ENCODE measurements around the gene RFX6. TPM values are rescaled to one million over a fixed set of nuclear protein-coding genes. Genes with fewer than 3 reads are reported as not detected.
A peak's percentile ranks its signal among the peaks of the same experiment; 100 is the strongest.
"Not testable (repeated sequence)": the region's sequence is repeated elsewhere in the genome, so short reads cannot be mapped to it uniquely, and the experiment has no call there.

The RFX6 gene
- total RNA-seq = not detected

DNA sequence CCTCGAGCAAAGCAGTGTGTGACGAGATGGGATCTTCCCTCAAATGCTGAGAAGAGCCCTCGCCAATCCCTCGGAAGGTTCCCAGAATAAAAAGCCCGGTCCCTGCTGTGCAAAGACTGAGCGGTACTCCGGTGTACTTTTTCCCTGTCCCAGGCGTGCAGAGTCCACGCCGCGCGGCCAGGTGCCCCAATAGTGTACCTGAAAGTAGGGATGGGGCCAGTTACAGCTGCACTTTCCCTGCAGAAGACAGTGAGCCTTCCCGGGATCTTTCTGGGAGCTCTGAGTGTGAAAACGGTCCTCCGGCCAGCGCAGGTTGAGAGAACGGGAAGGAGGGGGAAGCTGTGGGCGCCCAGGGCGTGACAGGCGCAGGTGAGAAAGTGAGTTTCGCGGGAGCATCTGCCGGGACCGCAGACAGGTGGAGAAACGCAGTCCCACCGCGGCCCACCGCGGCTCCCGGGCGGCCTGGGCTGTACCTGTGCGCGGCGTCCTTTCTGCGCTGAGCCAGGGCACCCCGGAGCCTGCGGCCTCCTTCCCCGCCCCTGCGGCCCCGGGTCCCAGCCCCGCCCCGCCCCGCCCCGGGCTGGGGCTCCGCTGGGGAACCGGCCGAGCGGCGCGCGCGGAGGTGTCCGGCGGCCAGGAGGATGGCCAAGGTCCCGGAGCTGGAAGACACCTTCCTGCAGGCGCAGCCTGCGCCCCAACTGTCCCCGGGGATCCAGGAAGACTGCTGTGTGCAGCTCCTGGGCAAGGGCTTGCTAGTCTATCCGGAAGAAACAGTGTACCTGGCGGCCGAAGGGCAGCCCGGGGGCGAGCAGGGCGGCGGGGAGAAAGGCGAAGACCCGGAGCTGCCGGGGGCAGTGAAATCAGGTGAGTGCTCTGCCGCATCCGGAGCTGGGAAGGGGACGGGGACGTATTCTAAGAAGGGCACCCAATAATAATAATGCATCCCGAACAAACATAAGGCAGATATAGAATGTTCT, at the start of gene RFX6:
TSS of gene RFX6 (plus strand) at position 608 of the 977 bp plus-strand sequence. CDS start at position 642, 34 bp downstream.
- peak; percentile 25 for ATAC-seq

DNA sequence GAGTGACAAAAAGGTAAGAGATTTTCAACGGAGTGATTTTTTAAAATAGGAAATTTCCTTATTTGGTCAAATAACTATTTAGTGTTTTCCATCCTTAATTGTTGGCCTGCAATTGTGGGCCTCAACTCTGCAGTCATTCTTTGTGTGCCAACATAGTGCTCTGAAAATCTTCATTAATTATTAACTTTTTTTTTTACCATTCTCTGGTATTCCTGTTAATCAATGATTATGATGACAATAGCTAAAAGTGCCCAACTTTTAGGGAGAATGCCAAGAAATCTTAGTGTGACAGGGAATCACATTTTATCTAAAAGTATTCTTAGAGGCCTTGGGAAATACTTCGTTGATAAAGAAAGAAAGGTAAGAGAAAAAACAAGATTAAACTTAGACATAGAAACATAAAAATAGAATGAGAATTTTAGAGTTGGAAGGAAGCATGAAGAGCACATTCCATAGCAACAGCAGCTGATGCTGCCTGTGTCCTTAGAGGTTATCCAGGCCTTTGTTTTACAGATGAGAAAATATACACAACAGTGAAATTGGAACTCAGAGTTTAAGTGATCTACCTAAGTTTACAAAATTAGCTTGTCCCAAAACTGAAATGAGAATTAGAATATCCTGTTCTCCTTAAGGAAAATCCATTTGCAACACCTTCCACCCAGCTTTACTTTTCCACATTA, 49.3 kb upstream of the RFX6 start:
- ATAC-seq = no peak

DNA sequence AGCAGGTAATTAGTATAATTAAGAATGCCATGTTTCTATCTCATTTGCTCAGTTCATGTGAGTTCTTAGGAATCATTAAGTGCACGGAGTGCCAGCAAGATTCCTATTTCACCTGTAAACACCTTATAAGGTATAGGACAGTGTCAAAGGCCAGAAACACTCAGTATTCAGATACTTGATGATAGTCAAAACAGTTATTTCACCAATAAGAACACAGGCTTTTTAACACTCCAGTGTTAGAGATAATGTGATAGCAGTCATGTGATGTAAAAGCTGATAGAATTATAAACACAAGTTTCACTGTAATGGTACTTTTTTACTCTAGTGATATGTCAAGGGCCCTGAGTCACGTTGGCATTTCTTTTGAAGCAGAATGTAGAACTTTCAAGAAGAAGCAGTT, 48.1 kb upstream of the RFX6 start, which contains the start of gene GPRC6A:
TSS of gene GPRC6A (minus strand) at position 101 of the 400 bp plus-strand sequence. CDS start at position 31, 70 bp downstream.
- ATAC-seq = no peak

DNA sequence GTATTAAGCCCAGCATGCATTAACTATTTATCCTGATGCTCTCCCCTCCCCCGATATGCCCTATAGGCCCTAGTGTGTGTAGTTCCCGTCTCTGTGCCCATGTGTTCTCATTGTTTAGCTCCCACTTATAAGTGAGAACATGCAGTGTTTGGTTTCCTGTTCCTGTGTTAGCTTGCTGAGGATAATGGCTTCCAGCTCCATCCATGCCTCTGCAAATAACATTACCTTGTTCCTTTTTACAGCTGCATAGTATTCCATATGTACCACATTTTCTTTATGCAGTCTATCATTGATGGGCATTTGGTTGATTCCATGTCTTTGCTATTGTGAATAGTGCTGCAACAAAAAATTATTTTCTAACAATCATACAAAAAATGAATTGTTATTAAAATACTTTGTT, 42.5 kb upstream of the RFX6 start:
- ATAC-seq = not testable (repeated sequence)

- ATAC-seq = no peak
Measured at GRCh38 chr6:116836606-116837342, 40.3 kb upstream of the RFX6 start.

DNA sequence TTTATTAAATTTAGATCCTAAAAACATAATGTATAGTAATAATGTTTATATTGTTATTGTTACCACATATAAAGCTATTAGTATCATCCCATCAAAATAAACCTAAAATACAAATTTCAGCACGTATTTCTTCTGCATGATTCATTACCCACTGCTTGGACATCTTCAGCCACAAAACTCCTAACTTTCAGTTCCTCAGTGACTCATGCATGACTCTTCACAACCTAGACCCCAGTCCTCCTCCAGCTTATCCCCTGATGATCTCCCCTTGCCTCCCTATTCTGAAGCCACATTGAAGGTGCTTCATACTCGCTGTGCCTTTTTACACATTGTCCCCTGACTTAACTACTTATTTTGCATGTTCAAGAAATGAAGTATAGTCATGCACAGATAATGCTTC, 37.0 kb upstream of the RFX6 start:
- no peak for ATAC-seq

DNA sequence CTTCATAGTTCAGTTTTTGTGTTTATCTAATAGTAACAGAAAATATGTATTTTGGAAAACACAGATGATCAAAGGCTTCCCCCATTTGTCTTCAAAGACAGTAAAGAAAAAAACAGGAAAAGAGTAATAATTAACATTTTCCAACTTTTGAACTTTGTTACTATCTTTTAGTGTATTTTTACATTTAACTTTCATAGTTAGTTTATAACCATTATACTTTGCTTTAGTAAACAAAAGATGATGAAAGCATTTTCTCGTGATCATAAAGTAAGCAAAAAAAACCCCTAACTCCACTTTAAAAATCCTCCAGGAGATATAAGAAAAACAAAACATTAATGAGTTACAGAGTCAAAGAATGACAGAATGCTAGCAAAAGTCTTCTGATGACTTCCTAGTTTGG, 34.6 kb upstream of the RFX6 start:
- ATAC-seq = no peak

DNA sequence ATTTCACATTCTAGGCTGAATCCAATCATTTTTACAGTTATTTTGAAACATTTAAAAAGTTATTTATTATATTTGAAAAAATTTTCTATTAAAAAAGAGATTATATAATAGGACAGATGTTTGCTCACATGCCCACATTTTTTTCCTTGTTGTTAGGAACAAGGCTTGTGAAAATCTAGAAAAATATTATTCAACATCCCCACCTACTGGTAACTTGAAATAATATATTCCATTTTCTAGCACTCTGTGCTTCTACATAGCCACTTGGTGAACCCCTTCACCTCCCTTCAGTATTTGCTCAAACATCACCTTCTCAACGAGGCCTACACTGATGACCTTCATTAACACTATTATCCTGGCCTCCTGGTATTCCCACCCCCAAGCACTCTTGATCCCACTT, 29.8 kb upstream of the RFX6 start:
- ATAC-seq = no peak

GRCh38 chr6:116858060-116858459, 19.0 kb upstream of the RFX6 start:
- ATAC-seq = no peak

GRCh38 chr6:116859264-116859663, 17.8 kb upstream of the RFX6 start:
- no peak for ATAC-seq

DNA sequence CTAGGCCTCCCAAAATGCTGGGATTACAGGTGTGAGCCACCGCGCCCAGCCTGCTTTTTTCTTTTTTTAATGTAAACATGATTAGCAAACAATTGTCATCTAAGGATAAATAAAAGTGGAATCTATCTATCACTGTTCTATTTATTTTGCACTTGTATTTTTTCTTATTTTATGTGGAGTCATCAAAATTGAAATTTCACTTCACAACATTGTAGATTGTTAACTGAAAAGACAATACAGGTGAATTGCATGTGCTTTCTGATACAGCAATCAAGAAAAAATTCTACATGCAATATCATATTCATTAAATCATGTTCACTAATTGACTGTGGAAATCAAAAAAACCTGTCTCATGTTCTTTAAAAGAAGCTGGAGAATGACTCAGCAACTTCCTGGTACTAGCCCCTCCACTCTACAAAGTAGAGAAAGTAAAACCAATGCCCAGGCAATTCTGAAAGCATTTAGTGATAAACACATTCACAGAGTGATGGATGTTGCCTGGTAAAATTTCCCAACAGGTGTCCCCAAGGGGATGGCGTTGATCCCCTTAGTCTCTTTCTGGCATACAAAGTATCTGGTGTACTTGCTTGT, 10.7 kb upstream of the RFX6 start:
- no peak for ATAC-seq

- ATAC-seq = no peak
Measured at GRCh38 chr6:116872771-116873170, 4.3 kb upstream of the RFX6 start.

DNA sequence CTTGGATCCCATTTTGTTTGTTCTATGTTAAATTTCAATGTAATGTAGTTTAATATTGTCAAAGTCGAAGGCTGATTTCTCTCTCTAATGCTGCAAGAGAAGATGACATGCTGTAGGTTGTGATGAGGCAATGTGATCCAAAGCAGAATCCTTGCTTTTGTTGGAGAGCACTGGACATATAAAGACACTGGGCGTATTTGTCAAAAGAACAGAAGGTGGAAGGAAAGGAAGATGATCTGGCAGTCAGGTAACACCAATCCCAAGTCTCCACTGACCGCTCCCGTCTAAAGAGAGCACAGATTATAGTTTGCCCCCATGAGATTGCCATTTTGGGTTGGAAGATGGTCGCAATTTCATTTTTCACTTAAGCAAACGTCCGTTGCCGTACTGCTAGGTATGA, 935 bp upstream of the RFX6 start:
- no peak for ATAC-seq

DNA sequence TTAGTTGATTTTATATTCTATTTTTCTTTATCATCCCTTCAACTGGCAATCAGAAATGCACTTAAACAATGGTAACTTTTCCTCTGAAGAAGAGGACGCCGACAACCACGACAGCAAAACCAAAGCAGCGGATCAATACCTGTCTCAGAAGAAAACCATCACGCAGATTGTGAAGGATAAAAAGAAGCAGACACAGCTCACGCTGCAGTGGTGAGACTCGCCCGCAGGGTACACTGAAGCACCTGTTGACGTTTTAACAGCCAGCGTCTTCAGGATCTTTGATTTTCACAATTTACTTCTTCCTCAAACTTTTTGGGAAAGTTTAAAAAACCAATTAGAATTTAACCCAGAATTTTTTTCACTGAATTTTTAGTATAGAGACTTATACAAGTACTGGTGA, 701 bp downstream of the RFX6 start:
- ATAC-seq = no peak

- ATAC-seq = no peak
Measured at GRCh38 chr6:116881236-116881635, 4.2 kb downstream of the RFX6 start.

DNA sequence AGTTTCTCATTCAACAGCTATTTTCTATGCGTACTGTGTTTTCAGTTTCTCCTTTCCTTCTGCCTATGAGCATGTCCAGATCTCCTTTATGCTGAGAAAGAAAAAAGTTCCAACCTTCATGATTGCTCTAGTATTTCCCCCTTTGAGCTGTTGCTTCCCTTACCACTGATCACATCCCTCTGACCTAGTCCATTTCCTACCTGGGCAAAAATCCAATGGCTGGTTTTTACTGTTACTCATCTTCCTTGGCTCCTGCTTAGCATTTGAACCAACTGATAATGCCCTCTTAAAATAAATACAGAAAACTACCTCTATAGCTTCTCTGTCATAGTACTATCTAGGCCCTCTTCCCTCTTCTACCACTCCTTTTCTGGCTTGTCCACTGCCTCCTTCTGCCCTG, 6.0 kb downstream of the RFX6 start:
- no peak for ATAC-seq

DNA sequence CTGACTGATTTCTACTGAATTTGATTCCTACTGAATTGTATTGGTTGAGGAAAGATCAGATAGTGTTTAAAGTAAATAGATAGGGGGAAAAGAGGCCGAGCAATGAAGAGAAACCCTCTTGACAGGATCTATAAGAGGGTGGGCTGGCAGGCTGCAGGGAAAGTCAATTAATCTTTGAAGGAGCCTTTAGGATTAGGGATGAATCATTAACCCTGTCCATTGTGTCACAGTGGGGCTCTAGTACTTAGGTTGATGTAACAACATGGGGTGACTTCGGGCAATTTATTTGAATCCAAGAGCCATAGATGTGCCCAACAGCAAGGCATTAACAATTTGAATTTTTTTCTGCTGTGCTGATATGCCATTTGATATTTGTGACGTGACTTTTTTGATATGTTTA, 7.5 kb downstream of the RFX6 start:
- no peak for ATAC-seq

DNA sequence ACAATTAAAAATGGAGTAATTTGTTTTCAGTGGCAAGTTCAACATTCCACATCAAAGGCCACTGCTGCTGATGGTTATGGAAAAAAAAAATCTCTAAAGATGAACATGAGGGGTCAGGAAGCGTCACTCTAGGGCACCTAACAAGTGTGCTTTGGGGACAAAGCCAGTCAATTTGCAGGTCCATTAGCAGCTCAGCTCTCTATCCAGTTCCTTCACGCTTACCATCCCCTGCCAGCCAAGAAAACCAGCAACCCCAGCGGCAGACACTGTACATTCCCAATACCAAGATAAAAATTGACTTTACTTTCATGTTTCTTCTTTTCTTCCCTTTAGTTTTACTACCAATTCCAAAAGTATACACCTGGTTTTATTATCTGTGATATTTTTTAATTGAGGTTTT, 10.1 kb downstream of the RFX6 start:
- ATAC-seq = no peak

DNA sequence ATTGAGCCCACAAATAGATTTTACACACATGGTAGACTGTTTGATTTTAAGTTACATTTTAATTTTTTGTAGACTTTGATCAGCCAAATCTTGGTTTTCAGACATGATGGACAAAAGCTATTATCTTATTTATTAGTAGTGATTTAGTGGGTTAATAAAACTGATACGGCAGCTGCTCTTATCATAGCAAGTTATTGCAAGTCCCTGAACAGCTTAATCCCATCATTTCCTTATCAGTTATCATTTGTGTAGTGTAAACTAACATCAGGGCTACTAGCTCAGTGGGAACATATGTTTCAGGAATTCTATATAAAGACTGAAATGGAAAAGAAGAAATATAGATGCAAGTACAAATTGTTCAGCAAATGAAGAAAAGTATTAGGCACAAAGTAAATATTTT, 10.9 kb downstream of the RFX6 start:
- ATAC-seq = no peak

DNA sequence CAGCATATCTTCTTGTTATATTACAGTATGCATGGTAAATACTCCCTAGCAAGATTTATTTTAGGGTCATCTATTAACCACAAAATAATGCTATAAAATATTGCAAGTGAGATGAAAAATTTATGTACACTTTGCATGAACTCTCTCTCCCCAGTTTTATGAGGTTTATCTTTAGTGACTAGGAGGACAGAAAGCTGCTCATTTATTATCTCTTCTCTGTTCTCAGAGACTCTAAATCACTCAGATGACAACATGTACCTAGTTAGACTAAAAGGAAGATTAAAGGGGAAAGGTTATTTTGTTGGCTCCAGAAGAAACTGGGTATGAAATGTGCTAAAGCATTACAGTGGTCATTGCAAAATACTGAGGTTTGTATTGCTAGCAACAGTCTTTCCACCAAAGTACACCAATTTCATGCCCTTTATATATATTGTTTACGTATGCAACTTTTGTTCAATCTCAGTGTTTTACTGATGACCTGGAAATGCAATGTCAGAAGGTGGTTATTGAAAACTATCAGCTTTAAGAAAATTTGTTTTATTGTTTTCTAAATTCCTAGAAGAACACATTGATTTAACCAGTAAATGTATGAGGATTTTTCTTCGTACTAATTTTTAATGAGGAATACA, 11.8 kb downstream of the RFX6 start:
- no peak for ATAC-seq

- ATAC-seq = no peak
Measured at GRCh38 chr6:116894669-116895068, 17.6 kb downstream of the RFX6 start.

- no peak for ATAC-seq
Measured at GRCh38 chr6:116895935-116896334, 18.9 kb downstream of the RFX6 start.
